Measurements from ENCODE around the gene SDK1. TPM values are rescaled to one million over a fixed set of nuclear protein-coding genes. Genes with fewer than 3 reads are reported as not detected.

The SDK1 gene
- total RNA-seq, 2 donors from 2014 or later = 1.3 to 2.6 TPM

DNA sequence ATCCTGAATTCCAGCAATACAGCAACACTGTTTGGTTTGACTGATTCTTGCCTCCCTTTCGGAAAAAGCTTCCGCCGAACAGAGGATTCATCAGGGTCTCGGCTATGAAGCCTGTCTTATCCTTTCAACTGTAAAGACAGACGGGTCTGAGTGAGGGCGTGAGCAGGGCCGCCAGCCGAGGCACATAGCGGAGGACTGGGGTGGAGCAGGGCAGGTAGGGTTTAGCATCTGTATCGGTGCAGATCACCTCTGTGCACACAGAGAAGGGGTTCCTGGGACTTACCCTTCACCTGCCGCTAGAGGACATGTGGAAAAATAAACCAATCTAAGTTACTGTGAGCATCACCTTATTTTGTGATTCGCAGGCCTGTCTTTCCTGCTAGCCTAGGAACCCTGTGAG, 724.2 kb downstream of the SDK1 start:
- no peak overlapping the region for H3K9ac ChIP-seq (ENCODE audit: low read depth in 2 of 2, low read length in 2 of 2)
- no peak overlapping the region for H3K27ac ChIP-seq
- no peaks in the 10 kb centered on the region for H3K4me1 ChIP-seq
- TF ChIP-seq, protein P1, sequence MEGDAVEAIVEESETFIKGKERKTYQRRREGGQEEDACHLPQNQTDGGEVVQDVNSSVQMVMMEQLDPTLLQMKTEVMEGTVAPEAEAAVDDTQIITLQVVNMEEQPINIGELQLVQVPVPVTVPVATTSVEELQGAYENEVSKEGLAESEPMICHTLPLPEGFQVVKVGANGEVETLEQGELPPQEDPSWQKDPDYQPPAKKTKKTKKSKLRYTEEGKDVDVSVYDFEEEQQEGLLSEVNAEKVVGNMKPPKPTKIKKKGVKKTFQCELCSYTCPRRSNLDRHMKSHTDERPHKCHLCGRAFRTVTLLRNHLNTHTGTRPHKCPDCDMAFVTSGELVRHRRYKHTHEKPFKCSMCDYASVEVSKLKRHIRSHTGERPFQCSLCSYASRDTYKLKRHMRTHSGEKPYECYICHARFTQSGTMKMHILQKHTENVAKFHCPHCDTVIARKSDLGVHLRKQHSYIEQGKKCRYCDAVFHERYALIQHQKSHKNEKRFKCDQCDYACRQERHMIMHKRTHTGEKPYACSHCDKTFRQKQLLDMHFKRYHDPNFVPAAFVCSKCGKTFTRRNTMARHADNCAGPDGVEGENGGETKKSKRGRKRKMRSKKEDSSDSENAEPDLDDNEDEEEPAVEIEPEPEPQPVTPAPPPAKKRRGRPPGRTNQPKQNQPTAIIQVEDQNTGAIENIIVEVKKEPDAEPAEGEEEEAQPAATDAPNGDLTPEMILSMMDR (IDR thresholded peaks at IDR 0.05) = no peak
- intact Hi-C loops (cut with DNase I) = no loop called here
- DNase-seq = no peak
- H3K4me3 ChIP-seq = no peak overlapping the region
- H3K27me3 ChIP-seq = no peaks in the 10 kb centered on the region
- H3K36me3 ChIP-seq = no peaks in the 10 kb centered on the region
- no peaks in the 10 kb centered on the region for H3K9me3 ChIP-seq

DNA sequence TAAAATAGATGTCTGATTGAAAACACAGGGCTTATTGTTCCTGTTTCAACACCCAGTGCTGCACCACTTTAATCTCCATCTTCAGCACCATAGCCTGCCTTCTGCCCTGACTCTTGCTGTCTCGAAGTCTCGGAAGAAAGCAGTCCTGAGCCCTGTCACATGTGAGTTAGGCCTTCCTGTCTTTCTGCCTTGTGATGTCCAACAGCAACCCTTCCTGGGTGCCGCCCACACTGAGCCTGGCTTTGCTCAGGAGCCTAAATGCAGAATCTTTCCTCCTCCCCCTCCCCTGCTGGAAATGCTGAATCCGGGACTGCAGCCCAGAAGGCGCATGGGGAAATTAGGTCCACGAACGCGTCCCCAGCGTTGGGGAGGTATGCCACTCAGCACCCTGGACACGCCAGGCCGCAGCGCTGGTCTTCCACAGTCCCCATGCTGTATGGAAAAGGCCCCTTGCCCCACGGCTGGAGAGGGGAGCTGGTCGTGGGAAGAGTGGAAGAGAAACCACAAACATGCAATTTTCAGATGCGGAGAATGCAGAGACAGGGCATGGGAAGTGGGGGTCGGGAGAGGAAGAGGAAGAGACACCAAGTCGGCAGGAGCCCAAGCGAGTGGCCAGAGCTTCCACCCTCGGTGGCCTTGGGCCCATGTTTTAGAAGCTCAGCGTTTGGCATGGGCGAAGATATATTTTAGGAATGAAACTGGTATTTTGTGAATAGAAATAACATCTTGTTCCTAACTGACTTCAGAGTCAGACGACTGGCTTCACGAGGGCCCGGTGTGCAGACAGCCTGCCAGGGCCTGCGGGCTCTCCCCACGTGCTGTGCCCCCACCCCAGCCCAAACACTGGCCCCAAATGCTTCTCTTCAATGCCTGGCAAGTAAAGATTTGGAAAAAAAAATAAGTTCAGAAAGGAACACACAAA, 724.9 kb downstream of the SDK1 start:
- H3K27ac ChIP-seq = no peak overlapping the region
- H3K4me1 ChIP-seq = no peaks in the 10 kb centered on the region
- H3K27me3 ChIP-seq = no peaks in the 10 kb centered on the region
- intact Hi-C loops (cut with DNase I) = no loop called here
- H3K9ac ChIP-seq (ENCODE audit: low read depth in 2 of 2, low read length in 2 of 2) = no peak overlapping the region
- no peaks in the 10 kb centered on the region for H3K9me3 ChIP-seq
- no peak overlapping the region for H3K4me3 ChIP-seq
- TF ChIP-seq, protein P1 (IDR thresholded peaks at IDR 0.05) = no peak
- no peak for DNase-seq
- H3K36me3 ChIP-seq = no peaks in the 10 kb centered on the region

DNA sequence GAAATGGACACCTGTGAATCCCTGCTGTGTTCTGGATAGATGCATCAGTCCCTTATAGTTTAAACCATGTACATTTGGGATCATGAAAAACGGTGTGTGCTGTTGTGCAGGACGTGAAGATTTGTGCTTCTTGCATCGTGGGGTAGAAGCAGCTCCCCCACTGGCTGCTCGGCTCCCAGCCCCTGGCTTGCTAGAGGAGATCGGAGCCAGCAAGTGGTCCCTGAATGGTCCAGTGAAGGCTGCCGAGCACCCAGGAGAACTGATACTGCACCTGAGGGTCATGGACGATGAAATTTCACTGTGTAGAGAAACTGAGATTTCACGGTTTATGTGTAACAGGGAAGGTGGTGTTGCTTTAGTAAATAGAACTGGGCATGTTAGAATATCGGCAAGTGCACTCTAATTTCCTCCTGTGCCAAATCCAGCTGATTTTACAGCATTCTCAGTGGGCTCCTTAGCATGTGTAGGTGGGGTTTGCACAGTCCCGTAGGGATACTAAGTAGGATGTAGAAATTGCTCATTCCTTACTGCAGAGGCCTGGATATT, 726.0 kb downstream of the SDK1 start:
- H3K4me3 ChIP-seq = no peak overlapping the region
- H3K4me1 ChIP-seq = no peaks in the 10 kb centered on the region
- H3K27ac ChIP-seq = no peak overlapping the region
- intact Hi-C loops (cut with DNase I) = no loop called here
- H3K27me3 ChIP-seq = no peaks in the 10 kb centered on the region
- no peaks in the 10 kb centered on the region for H3K9me3 ChIP-seq
- TF ChIP-seq, protein P1 (IDR thresholded peaks at IDR 0.05) = no peak
- H3K9ac ChIP-seq (ENCODE audit: low read depth in 2 of 2, low read length in 2 of 2) = no peak overlapping the region
- DNase-seq = no peak
- no peaks in the 10 kb centered on the region for H3K36me3 ChIP-seq

DNA sequence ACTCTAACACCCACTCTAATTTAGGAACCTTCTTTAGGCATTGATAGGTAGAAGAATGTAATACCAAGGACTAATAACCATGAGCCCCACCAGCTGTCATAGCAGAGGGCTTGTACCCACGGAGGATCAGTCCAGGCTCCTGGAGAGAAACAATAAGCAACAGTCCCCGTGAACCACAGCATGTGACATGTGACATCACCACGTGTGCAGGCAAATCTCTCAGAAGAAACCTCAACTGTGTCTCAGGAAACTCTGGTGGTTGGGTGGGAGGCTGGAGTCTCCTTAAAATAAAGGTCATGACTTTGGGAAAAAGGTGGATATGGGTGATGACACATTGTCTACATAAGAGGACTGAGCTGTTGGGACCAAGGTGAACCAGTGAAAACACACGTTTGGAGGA, 727.2 kb downstream of the SDK1 start:
- Histone ChIP-seq H3K4me1 (no peaks in the 10 kb centered on the region), H3K9ac (ENCODE audit: low read depth in 2 of 2, low read length in 2 of 2) (no peak overlapping the region), H3K27ac (no peak overlapping the region), H3K9me3 (no peaks in the 10 kb centered on the region), H3K27me3 (no peaks in the 10 kb centered on the region), H3K4me3 (no peak overlapping the region), H3K36me3 (no peaks in the 10 kb centered on the region)
- no peak for DNase-seq
- TF ChIP-seq, protein P1 (IDR thresholded peaks at IDR 0.05) = no peak
- intact Hi-C loops (cut with DNase I) = no loop called here

DNA sequence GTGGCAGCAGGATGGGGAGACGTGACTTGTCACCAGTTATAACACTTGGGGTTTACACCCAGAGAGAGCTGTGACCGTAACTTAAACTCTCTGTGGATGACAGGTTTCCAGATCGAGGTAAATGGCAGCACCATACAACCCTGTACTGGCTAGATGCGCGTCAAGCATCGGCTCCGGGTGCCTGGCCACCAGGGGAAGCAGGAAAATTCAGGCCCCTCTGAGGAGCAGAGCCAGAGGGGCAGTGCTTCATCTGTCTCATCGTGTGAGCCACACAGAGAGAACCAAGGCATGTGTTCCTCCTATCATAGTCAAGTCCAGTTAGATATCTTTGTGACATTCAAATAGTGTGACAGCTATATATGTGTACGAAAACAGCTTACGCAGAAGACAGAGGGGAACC, 728.9 kb downstream of the SDK1 start:
- Histone ChIP-seq H3K9ac (ENCODE audit: low read depth in 2 of 2, low read length in 2 of 2) (no peak overlapping the region), H3K4me1 (no peaks in the 10 kb centered on the region), H3K4me3 (no peak overlapping the region), H3K27me3 (no peaks in the 10 kb centered on the region), H3K27ac (no peak overlapping the region), H3K36me3 (no peaks in the 10 kb centered on the region), H3K9me3 (no peaks in the 10 kb centered on the region)
- no peak for DNase-seq
- intact Hi-C loops (cut with DNase I) = no loop called here
- TF ChIP-seq, protein P1 (IDR thresholded peaks at IDR 0.05) = no peak

Data from colonic mucosa (tissue), 4 donors.